Measurements from ENCODE around the gene LKAAEAR1.

The LKAAEAR1 gene

DNA sequence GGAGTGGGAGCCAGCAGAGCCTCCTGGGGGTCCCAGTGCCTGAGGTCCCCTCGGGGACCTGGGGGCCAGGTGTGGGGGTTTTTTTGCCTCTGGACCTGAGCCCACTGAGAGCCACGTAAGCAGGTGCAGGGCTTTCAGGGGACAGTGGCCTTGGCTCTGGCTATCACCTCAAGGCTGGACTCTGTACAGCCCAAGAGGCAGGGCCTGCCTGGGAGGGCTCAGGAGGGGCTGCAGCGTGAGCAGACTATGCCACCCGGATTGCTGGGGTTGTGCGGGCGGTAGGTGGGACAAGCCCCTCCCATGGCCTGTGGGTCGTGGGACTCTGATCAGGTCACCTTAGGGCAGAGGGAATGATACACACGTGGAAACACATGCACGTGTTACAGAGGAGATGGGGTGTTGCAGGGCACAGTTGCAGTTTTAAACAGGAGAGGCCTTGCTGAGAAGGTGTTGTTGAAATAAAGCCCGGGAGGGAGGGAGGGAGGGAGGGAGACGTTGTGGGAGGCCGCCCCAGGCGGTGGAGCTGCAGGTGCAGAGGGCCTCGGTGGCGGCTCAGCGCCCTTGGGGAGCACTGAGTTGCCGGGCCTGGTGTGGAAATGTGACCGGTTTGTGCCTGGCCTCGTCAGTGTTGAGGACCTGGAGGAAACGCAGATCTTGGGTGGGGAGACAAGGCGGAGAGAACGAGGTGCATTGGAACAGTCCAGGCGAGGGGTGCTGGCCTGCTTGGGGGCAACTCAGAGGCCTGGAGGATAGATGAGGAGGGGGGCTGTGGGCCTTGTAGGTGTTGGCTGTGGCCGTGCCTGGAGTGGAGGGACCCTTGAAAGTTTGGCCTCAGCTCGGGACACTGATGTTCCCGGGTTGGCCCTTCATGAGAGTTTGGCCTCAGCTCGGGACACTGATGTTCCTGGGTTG is 18.9 kb downstream of the LKAAEAR1 start:
- no peak for DNase-seq

DNA sequence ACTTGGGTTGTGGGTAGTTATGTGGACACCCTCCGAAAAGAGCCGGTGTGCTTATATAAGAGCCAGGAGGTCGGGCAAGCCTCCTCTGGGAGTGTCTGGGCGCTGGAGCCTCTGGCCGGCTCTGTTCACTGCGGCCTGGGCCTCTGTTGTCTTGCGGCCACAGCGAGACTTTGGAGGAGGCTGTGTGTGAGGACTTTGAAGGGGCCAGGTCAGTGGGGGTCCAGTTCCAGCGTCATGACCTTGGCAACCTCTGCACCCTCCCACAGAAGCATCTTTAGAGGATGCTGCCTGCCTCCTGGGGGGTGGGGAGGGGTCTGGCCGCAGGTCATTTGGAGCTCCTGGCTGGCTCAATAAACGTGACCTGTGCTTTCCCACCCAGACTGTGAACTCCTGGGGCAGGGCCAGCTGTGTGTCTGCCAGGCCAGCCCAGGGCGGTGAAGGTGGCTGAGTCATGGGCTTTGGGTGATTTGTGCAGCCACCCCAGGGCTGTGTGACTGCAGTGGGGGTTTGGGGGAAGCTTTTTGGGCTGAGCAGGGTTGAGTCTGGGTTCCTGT is 20.0 kb downstream of the LKAAEAR1 start:
- DNase-seq = no peak

DNA sequence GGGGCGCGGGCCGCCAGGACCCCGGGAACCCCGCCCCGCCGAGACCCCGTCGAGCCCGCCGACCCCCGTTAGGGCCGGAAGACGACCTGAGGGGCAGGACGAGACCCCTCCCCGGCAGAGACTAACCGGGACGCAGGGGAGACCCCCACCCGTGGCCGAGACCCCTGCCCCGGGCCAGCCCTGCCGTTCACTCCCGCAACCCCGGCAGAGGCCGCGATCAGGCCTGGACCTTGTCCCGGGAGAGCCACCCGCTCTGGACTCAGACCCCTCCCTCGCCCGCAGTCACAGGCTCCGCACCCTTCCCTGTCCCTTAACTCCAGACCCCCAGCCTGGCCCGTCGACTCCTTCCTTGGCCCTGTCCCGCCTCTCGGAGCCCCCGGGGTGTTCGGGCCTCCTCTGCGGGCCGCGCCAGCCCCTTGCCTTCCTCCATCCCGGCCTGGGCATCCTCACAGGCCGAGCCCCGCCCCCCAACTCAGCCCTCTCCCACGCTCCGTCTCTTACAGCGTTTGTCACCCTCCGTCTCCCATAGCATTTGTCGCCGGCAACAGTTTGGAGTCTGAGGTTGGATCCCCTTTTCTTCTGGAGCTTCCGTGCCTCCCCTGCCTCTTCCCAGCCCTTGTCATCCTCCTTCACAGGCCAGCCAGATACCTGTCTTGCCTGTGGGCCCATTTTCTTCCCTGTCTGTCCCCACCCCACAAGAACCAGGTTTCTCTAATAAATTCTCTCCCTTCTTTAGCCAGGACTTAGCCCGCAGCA is 20.6 kb downstream of the LKAAEAR1 start:
- DNase-seq = no peak

DNA sequence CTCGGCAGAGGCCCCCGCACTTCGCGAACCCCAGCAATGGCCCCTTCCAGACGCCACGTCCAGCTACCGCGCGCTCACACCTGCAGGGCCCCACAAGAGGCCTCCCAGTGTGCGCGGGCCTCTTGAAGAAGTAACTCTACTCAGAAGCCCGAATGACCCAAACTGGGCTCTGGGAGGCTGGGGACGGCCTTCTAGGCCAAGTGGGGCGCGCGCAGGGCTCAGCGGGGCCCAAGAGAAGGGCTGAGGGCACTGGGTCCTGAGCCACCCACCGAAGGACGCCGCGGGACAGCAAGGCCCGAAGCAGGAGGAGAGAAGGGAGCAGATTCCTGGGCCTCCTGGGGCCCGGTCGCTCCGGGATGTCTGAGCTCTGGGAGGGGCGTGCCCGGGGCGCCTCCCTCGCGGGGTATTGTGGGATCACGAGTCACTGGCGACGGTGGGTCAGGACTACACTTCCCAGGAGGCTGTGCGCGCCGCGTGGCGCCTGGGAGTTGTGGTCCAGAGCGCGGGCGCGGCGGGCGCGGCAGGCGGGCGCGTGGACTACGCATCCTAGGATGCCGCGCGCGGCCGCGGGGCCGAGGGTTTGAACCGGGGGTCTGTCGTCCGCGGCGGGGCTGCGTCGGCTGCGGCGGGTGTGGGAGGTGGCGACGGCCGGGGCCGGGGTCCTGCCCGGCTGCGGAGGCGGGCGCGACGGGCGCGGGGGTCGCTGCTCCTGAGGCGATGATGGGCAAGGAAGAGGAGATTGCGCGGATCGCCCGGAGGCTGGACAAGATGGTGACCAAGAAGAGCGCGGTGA is 21.4 kb downstream of the LKAAEAR1 start, which contains the start of gene TCEA2:
Gene TCEA2 (plus strand): TSS at position 603 of the 793 bp plus-strand sequence. CDS start 115 bp downstream, at position 718.
- peak; percentile 82 for DNase-seq

DNA sequence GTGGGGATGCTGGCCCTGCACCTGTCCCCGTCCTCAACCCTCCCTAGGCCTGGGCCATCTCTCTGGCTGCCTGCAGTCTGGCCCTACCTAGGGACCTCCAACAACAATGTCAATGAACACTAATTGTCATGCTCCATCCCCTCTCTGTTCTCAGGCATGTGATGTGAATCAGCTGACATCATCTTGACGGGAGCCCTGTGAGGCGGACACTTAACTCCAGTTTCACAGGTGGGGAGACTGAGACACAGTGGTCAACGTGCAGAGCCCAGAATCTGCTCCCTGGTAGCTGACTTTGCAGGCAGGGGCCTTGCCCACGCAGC is 22.0 kb downstream of the LKAAEAR1 start:
- DNase-seq = no peak

DNA sequence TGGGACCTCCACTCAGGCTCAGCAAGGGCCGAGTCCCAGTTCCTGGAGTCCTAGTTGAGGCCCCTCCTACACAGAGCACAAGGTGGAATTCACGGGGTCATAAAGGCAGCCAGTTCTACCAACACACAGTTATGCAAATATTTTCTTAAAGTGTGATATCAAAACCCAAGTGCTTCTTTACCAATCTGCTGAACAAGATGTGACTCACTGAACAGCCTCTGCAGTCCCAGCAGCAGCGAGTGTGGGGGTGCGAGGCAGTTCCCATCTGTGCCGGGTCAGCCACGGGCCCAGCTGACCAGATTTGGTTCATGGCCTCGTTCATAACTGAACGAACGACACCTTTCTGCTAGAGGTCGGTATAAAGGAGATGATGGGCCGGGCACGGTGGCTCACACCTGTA is 25.7 kb downstream of the LKAAEAR1 start:
- no peak for DNase-seq

DNA sequence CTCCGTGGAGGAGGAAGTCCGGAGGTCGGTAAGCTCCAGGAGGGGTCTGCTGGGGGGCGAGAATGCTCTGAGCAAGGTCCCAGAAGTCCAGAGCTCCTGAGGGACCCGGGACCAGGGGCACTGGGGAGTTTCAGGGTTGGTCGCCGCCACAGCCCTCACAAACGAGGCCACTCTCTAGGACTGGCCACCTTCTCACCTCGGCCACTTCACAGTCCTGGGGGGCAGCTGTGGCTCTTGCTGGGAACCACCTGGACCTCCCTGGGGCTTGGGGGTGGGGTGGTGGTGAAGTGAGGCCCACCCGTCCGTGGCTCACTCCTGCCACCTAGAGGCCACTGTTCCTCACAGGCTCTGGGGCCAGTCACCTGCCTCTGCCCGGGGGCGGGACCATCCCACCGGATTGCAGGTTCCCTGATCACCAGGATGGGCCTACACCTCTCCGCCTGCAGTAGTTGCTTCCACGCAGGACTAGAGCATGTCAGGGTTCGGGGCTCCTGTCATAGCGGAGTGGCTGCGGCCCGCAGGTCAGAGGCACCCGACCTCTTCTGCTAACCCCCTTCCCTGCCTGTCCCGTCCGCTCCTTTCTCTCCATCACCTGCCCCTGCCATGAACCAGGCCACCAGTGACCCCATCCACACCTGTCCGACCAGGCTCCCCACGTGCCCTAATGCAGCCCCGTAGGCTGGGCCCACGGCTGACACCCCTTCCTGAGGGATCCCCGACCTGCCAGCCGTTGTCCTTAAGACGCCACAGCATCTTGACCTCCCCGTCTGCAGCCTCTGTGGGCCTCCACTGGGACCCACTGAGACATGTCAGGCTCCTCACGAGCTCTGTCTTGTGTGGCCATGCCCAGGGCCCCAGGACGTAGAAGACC is 26.3 kb downstream of the LKAAEAR1 start:
- DNase-seq = no peak

DNA sequence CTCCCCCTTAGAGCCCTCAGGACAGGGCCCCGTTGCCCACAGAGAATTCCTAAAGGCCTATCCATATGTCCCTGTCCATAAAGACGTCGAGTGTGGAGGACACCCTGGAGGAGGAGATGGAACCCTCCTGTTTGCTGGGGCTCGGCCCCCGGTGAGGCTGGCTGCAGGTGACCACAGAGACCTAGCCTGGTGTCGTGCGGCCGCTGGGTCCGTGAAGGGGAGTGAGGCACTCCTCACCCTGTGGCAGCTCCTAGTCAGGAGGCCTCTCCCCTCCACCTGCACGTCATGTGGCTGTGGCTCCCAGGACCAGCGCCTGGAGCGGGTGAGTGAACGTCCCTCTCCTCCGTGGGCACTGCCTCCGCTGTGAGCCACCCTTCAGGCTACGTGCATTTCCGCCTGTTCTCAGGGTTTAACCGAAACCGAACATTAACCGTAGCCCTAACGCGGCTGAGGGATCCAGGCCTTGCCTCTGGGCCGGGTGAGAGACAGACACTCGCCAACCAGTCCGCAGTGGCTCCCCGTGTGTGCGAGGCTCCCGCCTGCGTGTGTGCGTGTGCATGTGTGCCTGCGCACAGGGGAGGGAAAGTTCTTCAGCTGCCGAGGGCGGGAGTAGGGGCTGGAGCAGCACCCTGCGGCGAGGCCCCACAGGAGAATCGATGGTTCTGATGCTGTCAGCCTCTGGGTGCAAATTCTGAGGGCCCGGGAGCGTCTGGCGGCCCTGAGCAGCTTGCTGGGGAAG is 27.1 kb downstream of the LKAAEAR1 start:
- DNase-seq = no peak

DNA sequence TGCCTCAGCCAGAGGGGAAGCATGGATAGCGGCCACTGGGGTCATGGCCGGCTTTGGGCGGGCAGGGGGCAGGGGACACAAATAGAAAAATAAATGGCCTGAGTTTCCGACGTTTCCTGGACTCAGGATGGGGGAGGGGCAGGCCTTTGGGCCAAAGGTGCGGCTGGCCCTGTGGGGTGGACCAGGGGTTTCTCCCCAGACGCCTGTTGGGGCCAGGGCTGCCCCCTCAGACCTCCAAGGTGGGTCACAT is 27.6 kb downstream of the LKAAEAR1 start:
- DNase-seq = no peak

DNA sequence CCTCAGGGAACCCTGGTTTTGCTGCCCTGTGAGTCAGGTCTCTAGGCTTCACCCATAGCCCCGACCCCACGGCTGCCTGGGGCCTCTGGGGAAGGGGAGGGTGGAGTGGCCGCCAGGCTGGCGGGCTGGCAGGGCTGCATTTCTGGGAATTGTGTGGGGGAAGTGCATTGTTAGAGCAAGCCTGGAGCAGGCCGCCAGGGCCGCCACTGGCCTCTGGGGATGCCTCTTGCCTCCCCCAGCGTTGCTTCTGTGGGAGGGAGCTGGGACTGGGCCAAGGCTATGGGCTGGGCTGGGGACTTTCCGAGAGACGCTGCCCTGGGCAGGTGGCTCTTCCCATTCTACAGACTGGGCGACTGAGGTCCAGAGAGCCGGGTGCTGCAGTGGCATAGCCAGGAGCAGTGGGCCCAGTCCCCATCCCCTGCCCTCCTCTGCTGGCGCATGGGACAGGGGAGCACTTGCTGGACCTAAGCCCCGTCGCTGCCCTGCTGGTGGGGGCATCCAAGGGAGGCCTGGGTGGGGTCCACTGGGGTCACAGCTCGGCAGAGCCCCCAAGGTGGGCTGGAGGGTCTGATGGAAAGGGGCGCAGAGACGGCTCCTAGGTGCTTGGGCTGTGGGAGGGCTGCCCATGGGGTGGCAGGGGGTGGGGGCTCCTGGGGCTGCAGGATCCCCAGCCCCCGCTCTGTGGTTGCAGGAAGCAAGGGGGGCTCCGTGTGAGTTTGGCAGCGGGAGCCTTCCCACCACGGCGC is 28.1 kb downstream of the LKAAEAR1 start:
- no peak for DNase-seq

DNA sequence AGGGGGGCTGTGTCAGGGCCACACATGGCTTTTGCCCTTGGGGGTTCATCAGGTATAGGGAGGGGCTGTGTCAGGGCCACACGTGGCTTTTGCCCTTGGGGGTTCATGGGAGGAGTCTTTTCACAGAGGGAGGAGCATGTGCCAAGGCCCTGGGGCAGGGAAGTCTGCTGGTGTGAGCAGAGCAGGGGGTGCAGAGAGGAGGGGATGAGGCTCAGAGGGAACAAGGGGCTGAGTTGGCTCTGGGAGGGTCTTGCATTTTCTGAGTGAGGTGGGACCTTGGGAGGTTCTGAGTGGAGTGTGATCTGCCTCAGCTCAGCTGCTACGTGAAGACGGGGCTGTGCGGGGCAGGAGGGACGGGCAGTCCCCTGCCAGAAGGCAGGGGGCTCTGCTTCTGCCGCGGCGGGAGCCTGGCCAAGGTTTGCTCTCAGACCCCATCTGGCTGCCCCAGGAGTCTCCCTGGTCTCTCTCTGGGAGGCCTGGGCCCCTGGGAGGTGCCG is 28.8 kb downstream of the LKAAEAR1 start:
- DNase-seq = no peak

DNA sequence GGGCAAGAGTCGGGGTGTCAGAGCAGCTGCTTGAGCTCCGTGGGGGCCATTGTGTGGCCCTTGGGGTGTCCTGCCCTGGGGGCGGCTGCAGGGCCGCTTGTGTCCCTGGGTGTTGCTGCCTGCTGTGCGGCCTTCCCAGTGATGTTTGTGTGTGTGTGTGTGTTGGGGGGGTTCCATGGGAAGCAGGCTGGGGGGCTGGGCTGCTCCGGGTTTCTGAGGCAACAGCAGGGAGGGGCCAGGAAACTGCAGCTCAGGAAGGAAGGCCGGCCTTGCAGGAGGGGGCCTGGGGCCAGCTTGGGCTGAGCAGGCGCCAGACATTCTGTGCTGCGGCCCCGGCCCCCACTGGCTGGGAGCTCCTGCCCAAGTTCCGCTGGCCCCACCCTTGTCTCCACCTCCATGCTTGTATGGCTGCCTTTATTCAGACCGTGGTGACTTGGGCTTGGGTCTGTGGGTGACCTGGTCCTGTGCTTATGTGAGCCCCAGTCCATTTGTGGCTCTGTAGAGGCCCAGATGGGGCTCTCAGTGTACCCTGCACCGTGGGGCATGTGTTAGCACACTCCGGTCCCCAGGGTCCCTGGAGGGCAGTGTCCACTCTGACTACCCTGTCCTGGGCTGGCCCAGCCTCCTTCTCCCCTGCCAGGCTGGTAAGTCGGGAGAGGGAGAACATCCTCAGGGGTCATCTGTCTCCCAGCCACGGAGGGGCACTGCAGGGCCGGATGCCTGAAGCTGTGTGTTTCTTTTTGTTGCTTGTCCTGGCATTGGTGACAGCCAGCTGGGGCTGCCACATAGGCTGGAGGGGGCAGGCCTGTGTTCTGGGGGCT is 30.1 kb downstream of the LKAAEAR1 start:
- no peak for DNase-seq

DNA sequence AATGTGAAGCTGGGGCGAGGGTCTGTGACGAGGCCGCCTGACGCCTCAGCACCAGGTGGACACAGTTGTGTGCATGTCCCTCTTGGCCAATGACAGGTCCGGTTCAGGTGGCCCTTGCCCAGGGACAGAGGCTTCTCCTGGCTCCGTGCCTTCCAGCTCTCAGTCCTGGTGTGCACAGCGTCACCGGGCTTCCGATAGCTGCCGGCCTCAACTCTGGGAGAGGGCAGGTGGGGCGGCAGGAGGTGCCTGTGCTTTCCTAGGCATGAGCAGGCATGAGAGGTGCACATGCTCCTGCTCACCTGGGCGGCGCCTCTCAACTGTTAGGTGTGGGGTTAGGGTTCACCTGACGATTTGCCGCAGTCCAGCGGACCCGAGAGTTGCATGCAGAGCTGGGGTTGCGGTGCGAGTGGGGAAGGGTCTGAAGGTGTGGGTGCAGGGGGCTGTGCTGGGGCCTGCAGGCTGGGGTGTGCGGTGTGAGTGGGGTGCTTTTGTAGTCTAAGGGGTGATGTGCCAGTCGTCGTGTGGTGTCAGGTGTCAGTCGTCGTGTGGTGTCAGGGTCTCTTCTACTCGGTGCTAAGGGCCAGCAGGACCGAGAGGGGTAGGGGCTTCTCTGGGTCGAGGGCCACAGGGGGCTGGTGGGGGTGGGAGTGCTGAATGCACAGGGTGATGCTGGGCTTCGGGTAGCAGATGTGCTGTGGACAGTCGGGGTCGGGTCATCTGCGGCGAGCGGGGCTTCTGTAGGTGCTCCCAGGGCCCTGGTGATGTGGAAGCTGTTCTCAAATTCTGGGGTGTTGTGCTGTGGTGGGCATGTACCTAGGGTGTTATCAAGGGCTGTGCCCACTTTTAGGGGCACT is 31.0 kb downstream of the LKAAEAR1 start:
- DNase-seq = no peak

DNA sequence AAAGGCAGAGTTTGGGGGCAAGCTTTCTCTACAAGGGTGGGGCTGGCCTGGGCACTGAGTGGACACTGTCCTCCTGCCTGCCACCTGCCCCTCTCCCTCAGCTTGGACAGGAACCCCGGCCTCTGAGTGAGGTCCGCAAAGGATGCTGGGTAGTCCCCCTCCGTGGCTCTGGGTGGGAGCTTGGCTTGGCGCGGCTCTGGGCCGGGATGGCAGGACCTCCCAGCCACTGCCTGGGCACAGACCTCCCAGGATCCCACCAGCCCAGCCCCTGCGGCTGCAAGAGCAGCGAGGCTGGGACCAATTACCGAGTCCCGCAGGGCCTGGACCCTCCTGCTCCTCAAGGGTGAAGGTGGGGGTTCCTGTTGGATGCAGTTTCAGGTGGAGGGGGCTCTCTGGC is 31.9 kb downstream of the LKAAEAR1 start:
- no peak for DNase-seq

DNA sequence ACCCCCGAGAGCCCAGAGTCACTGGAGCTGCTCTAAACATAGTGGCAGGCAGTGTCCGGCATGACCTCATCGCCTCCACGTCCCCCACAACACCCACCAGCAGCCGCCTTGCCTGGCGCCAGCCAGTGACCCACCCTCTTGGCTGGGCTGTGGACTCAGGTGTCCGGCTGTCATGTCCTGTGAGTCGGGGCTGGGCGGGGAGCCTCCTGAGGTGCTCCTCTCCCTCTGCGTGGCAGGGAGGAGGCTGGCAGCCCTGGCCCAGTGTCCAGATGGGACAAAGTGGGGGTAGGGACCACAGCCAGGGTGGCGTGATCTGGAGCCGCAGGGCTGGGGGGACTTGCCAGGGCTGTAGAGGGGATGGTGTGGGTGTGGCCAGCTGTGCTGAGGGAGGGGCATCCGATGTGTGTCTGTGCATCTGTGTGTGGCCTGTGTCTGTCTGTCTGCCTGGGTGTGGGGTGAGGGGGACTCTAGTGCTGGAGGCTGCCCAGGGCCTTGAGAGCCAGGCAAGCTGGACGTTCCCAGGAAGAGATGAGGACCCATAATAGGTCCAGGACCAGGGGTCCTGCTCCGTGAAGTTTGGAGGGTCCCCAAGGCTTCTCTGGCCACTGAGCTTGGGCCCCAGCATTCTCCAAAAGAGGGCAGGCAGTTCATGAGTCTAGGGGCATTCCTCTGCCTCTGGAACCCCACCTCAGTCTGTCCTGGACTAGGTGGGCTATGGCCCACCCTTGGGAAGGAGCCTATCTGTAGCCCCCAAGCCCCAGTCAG is 32.5 kb downstream of the LKAAEAR1 start:
- no peak for DNase-seq

DNA sequence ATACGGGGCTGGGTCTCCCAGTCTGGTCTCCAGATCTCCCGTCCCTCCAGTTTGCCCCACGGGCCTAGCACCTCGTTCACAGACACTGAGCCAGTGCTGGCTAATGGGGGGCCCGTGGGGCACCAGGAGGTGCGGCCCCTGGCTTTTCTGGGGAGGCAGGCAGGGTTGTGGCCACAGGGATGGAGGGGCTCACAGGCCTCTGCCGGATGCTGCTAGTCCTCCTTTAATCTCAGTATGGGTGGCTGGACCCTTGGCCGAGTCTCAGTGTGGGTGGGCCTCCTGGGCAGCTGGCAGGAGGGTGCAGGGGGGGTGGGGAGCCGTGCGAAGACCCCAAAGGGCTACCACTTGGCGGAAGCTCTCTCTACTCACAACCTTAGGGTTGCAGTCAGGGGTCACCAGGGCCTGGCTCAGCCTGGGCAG is 33.2 kb downstream of the LKAAEAR1 start:
- no peak for DNase-seq

DNA sequence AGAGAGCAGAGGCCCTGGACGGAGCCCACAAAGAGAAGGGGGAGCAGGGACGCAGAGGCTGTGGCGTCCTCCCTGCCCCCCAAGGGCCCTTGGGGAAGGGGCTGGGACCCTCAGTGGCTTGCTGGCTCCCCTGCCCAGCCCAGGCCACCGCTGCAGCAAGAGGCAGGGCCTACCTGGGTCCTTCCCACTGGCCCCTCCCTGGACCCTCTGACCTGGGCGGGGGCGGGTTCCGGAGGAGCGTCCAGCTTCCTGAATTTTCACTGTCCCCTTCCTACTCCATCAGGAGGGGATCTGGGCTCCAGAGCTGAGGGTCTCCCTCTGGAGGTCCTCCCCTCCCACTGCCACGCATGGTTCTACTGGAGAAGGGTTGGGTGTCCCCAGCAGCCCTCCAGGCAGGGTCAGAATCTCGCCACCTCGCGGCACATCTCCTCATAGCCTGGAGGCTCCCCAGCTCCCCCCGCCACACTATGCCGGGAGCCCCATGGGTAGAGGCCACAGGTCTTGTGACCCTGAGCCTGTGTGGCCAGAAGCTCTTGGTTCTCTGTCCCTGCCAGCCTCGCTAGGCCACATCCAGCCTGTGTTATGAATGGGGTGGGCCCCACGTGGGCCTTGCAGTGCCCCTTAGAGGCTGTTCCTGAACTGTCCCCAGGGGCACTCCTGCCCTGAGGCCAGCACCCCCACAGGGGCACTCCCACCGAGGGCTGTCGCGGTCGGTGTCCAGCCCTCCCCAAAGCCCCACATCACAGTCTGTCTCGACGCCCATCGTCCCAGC is 33.8 kb downstream of the LKAAEAR1 start:
- no peak for DNase-seq
